ENCODE measurements around the gene RERG.

RERG gene

GRCh38 chr12:15183821-15184220 lies 37.4 kb downstream of the RERG start:
- no peak for DNase-seq

- no peak for DNase-seq
Observed at GRCh38 chr12:15181017-15181683, 40.1 kb downstream of the RERG start.

- DNase-seq, result no peak
Observed at GRCh38 chr12:15180325-15180724, 40.9 kb downstream of the RERG start.

GRCh38 chr12:15179672-15180071 lies 41.5 kb downstream of the RERG start:
- no peak for DNase-seq

GRCh38 chr12:15173142-15173541 lies 48.1 kb downstream of the RERG start:
- no peak for DNase-seq

- DNase-seq, result no peak
Observed at GRCh38 chr12:15172060-15172822, 49.0 kb downstream of the RERG start.

- no peak for DNase-seq
Observed at GRCh38 chr12:15171012-15171655, 50.1 kb downstream of the RERG start.

- no peak for DNase-seq
Observed at GRCh38 chr12:15168026-15168678, 53.1 kb downstream of the RERG start.

GRCh38 chr12:15165012-15165659 lies 56.1 kb downstream of the RERG start:
- DNase-seq, result no peak

- DNase-seq, result no peak
Observed at GRCh38 chr12:15163030-15163976, 57.9 kb downstream of the RERG start.

- DNase-seq, result no peak
Observed at GRCh38 chr12:15158083-15158482, 63.1 kb downstream of the RERG start.

- no peak for DNase-seq
Observed at GRCh38 chr12:15157269-15157671, 63.9 kb downstream of the RERG start.

- DNase-seq, result no peak
Observed at GRCh38 chr12:15155271-15155670, 65.9 kb downstream of the RERG start.

GRCh38 chr12:15154103-15154502 lies 67.1 kb downstream of the RERG start:
- DNase-seq, result no peak

GRCh38 chr12:15152868-15153267 lies 68.3 kb downstream of the RERG start:
- DNase-seq, result no peak

- DNase-seq, result no peak
Observed at GRCh38 chr12:15152456-15152855, 68.8 kb downstream of the RERG start.

GRCh38 chr12:15151161-15152091 lies 69.8 kb downstream of the RERG start:
- DNase-seq, result no peak

GRCh38 chr12:15146585-15146984 lies 74.6 kb downstream of the RERG start:
- DNase-seq, result no peak

GRCh38 chr12:15143467-15143866 lies 77.8 kb downstream of the RERG start:
- no peak for DNase-seq

- no peak for DNase-seq
Observed at GRCh38 chr12:15142711-15143110, 78.5 kb downstream of the RERG start.

GRCh38 chr12:15131431-15131830 lies 89.8 kb downstream of the RERG start:
- DNase-seq, result no peak

Measured in activated gamma-delta T cell (primary cell).